WI38 (cell line): ENCODE data around the gene ZNF609.

ENCODE experiments used
- H3K4me3 ChIP-seq: 2 replicates; pipeline ENCODE4 v1.5.1; 2011; ENCODE audit warnings: low read depth, mild to moderate bottlenecking, control low read depth, low read length
- TF ChIP-seq, protein P1 (sequence below): IDR thresholded peaks from 2 replicates; pipeline ENCODE4 v1.5.1; 2012; ENCODE audit warnings: low read depth, mild to moderate bottlenecking, control low read depth, low read length

ZNF609 gene

DNA sequence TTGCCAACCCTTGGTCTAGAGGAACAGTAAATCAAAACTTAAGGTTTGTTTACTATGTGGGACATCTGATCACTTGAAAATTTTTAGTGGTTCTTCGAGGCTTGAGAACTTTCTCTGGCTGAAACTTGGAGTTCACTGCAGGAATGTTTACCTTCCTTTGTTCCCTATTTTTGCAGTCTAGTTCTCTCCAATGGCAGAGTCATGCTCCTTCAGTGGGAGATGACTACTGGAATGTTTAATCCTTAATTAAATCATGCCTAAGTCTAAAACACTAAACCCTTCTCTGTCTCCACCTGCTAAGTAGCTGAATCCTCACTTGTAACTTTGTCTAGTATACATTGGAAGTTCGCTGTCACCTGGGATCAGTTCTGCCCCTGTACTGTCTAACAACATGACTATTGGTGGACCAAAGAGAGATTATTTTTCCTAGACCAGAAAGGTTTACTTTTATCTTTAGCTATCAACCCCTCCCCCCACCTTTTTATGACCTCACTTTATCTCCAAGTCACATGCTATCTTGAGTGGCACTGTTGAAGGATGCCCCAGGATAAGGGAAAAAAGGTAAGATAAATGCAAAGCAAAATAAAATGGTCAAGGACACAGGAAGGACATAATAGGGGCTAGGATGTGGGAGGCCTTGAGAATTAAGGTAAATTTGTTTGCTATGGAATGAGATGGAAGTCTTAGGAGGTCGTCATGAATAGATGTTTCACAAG, 1.2 kb upstream of the ZNF609 start:
- no peak overlapping the region for H3K4me3 ChIP-seq

DNA sequence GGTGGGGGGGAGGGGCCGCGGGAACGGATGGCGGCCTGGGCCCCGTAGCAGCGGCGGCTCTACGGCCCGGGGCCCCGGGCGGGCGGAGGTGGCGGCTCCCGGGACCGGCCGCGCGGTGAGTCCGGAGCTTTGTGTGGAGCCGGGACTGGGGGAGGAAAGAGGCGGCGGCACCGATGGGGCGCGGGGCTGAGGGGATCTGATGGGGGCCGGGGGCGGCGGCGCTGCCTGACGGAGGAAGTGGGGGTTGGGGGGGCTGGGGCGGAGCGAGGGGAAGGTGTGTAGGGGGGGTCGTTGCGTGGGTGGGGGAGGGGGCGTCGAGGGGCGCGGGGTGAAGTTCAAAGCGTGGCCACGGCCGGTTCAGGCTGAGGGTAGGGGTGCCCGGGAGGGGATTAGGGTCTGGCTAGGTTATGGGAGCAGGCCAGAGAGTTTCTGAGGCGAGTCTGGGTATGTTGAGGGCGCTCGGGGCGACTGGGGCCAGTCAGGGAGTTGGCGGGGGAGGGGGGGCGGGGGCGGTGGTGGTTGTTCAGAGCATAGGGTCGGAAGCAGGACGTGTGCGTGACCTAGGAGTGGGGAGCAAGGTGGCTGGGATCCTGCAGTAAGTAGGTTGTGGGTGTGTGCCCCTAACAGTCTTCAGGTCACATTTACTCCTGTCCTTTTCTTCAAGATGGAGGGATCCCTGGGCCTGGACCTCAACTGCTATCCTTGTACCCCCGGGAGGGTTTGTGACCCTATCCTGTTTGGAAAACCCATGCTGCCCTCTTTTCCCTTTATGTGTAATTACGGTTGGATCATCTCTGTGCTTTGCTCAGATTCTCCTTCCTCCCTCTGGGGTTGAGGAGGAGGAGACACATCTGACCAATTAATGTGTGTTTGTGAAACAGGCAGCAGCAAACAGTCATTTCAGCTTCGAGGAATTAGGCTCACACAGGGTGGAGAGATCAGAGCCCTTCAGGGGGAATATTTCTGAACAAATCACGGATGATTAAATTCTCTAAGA, 644 bp downstream of the ZNF609 start:
- TF ChIP-seq, protein P1, sequence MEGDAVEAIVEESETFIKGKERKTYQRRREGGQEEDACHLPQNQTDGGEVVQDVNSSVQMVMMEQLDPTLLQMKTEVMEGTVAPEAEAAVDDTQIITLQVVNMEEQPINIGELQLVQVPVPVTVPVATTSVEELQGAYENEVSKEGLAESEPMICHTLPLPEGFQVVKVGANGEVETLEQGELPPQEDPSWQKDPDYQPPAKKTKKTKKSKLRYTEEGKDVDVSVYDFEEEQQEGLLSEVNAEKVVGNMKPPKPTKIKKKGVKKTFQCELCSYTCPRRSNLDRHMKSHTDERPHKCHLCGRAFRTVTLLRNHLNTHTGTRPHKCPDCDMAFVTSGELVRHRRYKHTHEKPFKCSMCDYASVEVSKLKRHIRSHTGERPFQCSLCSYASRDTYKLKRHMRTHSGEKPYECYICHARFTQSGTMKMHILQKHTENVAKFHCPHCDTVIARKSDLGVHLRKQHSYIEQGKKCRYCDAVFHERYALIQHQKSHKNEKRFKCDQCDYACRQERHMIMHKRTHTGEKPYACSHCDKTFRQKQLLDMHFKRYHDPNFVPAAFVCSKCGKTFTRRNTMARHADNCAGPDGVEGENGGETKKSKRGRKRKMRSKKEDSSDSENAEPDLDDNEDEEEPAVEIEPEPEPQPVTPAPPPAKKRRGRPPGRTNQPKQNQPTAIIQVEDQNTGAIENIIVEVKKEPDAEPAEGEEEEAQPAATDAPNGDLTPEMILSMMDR: 0 out of 2 replicates have a peak, but pooled peaks have one; percentile 11
- H3K4me3 ChIP-seq: peak overlapping the region; percentile 67

More for the DNA sequence above, 1.2 kb upstream of the ZNF609 start:
- TF ChIP-seq, protein P1: no peak

DNA sequence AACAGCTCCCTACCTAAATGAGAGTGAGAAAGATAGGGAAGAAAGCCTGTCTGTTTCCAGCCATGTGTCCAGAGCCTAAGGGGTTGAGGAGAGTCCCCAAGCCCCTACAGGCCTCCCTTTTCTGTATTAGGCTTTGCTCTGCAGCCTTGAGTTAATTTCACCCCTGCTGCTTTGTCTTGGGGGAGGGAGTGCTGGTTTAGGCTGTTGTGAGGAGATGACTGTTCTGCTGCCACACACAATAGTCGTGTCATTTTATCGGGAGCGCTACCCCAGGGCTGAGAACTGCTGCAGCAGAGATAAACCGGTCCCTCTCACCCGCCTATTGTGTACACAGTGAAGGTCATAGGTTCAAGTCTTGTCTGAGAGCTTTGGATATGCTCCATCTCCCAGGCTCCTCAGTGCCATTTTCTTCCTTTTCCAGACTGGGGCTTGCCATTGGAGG, 1.4 kb downstream of the ZNF609 start:
- TF ChIP-seq, protein P1: no peak
- peak overlapping the region; percentile 67 for H3K4me3 ChIP-seq

DNA sequence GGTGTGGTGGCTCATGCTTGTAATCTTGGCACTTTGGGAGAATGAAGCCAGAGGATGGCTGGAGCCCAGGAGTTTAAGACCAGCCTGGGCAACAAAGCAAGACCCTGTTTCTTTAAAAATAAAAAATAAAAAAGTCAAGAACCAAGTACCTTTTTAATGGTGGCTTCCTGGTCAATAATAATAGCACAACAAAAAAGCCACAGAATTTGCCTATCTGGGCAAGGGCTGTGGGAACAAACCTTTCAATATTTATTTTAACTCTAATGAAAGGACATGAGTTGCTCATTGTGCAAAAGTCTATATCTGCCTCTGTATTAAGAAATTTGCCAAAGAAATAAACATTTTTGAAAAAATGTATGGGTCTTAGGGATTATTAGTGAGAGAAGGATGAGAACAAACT, 2.1 kb downstream of the ZNF609 start:
- TF ChIP-seq, protein P1: no peak
- peak overlapping the region; percentile 67 for H3K4me3 ChIP-seq

DNA sequence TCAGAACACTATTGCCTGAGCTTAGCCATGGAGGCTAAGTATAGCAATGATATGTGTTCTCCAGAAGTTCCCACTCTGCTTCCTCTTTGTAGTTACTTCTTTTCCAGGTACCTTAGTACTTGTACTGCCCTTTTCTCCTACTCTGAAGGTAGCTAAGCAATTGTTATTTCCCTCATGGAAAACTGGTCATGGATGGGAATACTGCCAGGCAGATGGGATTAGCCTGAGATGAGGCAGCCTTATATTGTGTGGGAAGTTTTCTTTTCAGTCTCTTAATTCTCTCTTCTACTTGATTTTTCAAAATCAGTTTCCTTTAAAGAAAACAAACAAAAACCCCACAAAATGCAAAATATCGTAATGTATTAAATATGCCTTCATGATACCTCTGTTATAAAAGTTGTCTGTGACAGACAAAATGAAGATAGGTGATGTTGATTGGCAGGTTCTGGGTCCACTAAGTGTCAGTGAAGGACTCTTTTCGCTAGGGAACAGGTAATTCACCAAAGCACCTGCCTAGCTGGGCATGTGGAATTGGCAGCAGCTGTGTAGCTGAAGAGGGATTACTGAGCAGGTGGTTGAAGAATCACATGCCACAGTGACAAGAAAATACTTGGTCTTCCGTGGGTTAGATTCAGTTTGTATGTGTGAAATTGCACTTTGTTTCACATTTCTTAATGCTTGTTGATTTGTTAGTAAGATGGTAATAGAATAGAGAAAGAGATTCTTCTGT, 4.1 kb downstream of the ZNF609 start:
- no peak overlapping the region for H3K4me3 ChIP-seq
- TF ChIP-seq, protein P1: no peak

DNA sequence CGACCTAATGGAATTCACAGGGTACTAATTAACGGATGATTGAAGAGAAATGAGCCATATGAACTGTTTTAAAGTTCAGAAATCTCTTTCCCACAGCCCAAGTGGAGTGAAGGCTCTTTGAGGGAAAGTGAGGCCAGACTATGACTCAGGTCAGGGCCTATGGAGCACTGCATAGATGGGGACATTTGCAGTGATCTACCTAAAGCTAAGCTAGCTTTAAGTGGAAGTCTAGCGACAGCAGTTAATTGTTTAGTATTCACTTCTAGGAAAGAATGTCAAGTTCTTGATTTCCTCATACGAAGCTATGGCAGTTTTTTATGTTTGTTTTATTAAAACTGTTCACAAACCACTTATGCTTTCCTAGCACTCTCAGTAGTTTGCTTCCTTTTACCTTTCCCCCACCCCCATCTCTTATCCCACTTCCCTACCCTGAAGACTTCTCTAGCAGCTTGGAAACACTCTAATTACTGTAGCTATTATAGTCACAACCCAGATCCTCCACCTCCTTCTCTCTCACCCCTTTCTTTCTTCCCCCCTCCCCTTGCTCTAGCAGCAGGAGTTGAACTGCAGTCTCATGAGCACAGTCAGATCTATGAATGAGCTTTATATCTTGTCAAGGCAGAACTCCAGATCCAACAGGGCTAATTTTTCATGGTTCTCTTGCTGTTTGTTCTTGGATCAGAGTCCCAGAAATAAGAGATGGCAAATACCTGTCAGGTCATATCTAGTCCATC, 6.2 kb downstream of the ZNF609 start:
- TF ChIP-seq, protein P1: no peak
- H3K4me3 ChIP-seq: no peak overlapping the region
